OCI-LY3 (cell line): Measurements from ENCODE around the gene HRAS.

Experiments
- CTCF ChIP-seq: fragments of 200-600, 300-600 bp; sonication (generic); IDR thresholded peaks from 2 replicates; pipeline ENCODE4 v1.5.1; 2014; ENCODE audit warnings: antibody characterized with exemption, low read length, low read depth
- EZH2phosphoT487 ChIP-seq: fragments of 200-600 bp; shearing (Covaris generic); IDR thresholded peaks from 2 replicates; pipeline ENCODE4 v1.6.1; 2018; ENCODE audit warnings: antibody characterized with exemption, mixed run types, low read depth

GRCh38 chr11:512761-513595, 22.4 kb downstream of the HRAS start:
- TF ChIP-seq CTCF, result no peak
- no peak for TF ChIP-seq EZH2phosphoT487
